Lower leg skin (tissue), 4 donors: ENCODE data around the gene INPP4A. TPM values are rescaled to one million over a fixed set of nuclear protein-coding genes. Genes with fewer than 3 reads are reported as not detected.

Source experiments
- DNase-seq, 2 donors: peaks; one replicate each; pipeline ENCODE4 v3.0.0-alpha.2; 2019; ENCODE audit warnings: low spot score in 2 of 2
- H3K4me3 ChIP-seq: fragments of 200-600 bp; sonication (generic); 2 replicates; pipeline ENCODE4 v1.5.1; 2017; ENCODE audit warnings: mild to moderate bottlenecking, low read depth; ENCODE audit not compliant: poor library complexity, severe bottlenecking
- POLR2A ChIP-seq, 2 donors: fragments of 450-650 bp; IDR thresholded peaks; one replicate each; pipeline ENCODE4 v1.6.1; 2016 to 2017; ENCODE audit warnings: antibody characterized with exemption in 2 of 2, mild to moderate bottlenecking in 1 of 2, moderate library complexity in 1 of 2
- WGBS, 2 donors: methylation state at CpG; one replicate each; pipeline ENCODE4 v1.1.5; 2018; 5-methylcytosine and 5-hydroxymethylcytosine counted together
- intact Hi-C: fragments of 100-400 bp; cut with DNase I; formaldehyde crosslinking; loops from one replicate; pipeline ENCODE4 v1.15.0; 2023; ENCODE audit warnings: low total_unique reads
- total RNA-seq, 4 donors: library from RNA; depleted of rRNA; stranded (reverse); fragments of >200 nt; gene quantifications; one replicate each; pipeline ENCODE4 v1.1.0, GENCODE V29; 2016
- TF ChIP-seq, protein P1 (sequence below), 3 donors: fragments of 450-650 bp; IDR thresholded peaks; one replicate each; pipeline ENCODE4 v1.5.1; 2016; ENCODE audit warnings: antibody characterized with exemption in 3 of 3, mild to moderate bottlenecking in 3 of 3, moderate library complexity in 2 of 3

The INPP4A gene
- total RNA-seq, 4 donors from 2014 or later: 6.7 to 15.5 (median 10.7) TPM

DNA sequence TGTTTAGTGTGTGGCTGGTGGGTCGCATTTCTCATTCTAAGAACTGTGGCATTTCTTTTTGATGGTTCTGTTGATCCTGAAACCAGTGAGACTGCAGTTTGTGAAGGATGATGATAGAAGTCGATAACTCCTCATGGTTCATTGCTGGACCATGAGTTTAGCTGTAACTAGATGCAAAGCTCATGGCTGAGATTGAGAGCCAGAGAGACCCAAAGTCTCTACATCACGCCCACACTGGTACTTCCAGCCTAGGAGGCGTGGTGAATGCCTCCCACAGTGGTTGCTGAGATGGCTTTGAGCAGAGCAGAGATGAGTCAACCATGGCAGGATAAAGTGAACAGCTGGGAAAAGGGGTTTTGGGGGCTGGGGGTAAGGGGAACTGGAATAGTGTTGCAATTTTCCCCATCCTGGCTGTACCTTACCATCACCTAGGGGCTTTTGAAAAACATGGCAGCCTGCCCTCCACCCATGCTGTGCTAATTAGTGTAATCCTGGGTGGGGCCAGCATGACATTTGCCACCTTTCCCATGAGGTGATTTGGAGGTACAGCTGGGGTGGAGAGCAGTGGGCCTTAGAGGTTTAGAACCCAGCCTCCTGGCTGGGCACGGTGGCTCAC is 24.1 kb downstream of the INPP4A start:
- DNase-seq: no peak
- no peak for TF ChIP-seq POLR2A (IDR thresholded peaks at IDR 0.05)
- TF ChIP-seq, protein P1, sequence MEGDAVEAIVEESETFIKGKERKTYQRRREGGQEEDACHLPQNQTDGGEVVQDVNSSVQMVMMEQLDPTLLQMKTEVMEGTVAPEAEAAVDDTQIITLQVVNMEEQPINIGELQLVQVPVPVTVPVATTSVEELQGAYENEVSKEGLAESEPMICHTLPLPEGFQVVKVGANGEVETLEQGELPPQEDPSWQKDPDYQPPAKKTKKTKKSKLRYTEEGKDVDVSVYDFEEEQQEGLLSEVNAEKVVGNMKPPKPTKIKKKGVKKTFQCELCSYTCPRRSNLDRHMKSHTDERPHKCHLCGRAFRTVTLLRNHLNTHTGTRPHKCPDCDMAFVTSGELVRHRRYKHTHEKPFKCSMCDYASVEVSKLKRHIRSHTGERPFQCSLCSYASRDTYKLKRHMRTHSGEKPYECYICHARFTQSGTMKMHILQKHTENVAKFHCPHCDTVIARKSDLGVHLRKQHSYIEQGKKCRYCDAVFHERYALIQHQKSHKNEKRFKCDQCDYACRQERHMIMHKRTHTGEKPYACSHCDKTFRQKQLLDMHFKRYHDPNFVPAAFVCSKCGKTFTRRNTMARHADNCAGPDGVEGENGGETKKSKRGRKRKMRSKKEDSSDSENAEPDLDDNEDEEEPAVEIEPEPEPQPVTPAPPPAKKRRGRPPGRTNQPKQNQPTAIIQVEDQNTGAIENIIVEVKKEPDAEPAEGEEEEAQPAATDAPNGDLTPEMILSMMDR (IDR thresholded peaks at IDR 0.05): no peak
- no peak overlapping the region for H3K4me3 ChIP-seq
- WGBS, 2 donors: 83 to 91% methylated on average over 5 of the region's 5 CpGs
- intact Hi-C loops: no loop called here

- no peak for DNase-seq
- intact Hi-C loops: no loop called here
- WGBS, 2 donors: 94 to 96% methylated on average over 11 of the region's 11 CpGs
- H3K4me3 ChIP-seq: no peak overlapping the region
- no peak for TF ChIP-seq POLR2A (IDR thresholded peaks at IDR 0.05)
- TF ChIP-seq, protein P1 (IDR thresholded peaks at IDR 0.05): no peak
Measured at GRCh38 chr2:98469862-98470544, 25.3 kb downstream of the INPP4A start.

DNA sequence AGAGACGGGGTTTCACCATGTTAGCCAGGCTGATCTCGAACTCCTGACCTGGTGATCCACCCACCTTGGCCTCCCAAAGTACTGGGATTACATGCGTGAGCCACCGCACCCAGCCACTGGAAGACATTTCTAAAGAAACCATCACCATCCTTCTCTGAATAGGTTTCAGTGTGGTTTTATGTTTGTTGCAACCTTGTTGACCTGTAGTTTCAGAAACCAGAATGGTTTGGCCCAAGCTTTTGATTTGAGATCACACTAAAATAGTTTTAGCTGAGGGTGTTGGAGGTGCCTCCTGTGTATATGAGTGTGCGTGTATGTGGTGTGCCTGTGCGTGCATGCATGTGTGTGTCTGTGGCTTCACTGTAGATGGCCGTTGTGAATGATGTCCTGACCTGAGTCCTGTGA is 26.2 kb downstream of the INPP4A start:
- 96 to 97% methylated on average over 7 of the region's 7 CpGs for WGBS, 2 donors
- H3K4me3 ChIP-seq: no peak overlapping the region
- TF ChIP-seq, protein P1 (IDR thresholded peaks at IDR 0.05): no peak
- TF ChIP-seq POLR2A (IDR thresholded peaks at IDR 0.05): no peak
- no peak for DNase-seq
- intact Hi-C loops: no loop called here

GRCh38 chr2:98471402-98472131 is 26.9 kb downstream of the INPP4A start:
- TF ChIP-seq, protein P1 (IDR thresholded peaks at IDR 0.05): no peak
- TF ChIP-seq POLR2A (IDR thresholded peaks at IDR 0.05): no peak
- H3K4me3 ChIP-seq: no peak overlapping the region
- intact Hi-C loops: no loop called here
- no peak for DNase-seq
- 89 to 92% methylated on average over 10 of the region's 10 CpGs for WGBS, 2 donors

DNA sequence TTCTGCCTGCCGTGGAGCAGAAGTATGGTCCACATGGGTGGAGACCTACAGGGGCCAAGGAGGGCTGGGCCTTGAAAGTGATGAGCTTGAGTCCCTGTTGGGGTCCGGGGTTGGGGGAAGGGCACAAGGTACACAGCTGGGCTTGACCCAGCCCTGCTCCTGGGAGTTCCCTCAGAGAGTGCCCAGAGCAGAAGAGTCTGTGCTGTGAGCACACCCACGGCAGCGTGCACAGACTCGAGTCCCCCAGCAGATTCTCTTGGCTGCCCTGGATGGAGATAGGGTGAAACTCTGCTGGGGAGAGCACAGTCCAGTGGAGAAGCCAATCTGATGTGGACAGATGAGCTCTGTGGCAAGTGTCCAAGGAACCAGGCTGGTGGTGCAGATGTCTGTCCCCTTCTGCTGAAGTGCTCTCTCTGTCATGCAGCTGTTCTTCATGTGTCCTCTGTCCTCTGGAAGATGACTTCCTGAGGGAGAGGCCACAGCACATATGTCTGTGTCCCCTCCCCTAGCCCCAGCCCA is 27.5 kb downstream of the INPP4A start:
- intact Hi-C loops: no loop called here
- WGBS, 2 donors: 71 to 84% methylated on average over 3 to 5 of the region's 5 CpGs
- H3K4me3 ChIP-seq: no peak overlapping the region
- DNase-seq: no peak
- TF ChIP-seq, protein P1 (IDR thresholded peaks at IDR 0.05): no peak
- TF ChIP-seq POLR2A (IDR thresholded peaks at IDR 0.05): no peak
